DMS 273 treated with DMSO at 0.1 percent for 48 hours (cell line): ENCODE data around the gene LRIG2.
"Not testable (repeated sequence)": the region's sequence is repeated elsewhere in the genome, so short reads cannot be mapped to it uniquely, and the experiment has no call there.

Source experiments
- DNase-seq: peaks from one replicate; lab custom pipeline; 2025; lab: John Stamatoyannopoulos, UW

Gene LRIG2

GRCh38 chr1:113072757-113073478, at the start of gene LRIG2:
LRIG2 (plus strand) TSS chr1:113073198; CDS start chr1:113073407, 209 bp downstream.
- peak; percentile 96 for DNase-seq

- not testable (repeated sequence) for DNase-seq
These were observed 49.7 kb upstream of the LRIG2 start for GRCh38 chr1:113023316-113023715.

- no peak for DNase-seq
These were observed 46.0 kb upstream of the LRIG2 start for GRCh38 chr1:113027007-113027406.

GRCh38 chr1:113027449-113027848, 45.5 kb upstream of the LRIG2 start:
- no peak for DNase-seq

- no peak for DNase-seq
These were observed 43.2 kb upstream of the LRIG2 start for GRCh38 chr1:113029822-113030221.

GRCh38 chr1:113031171-113031933, 41.6 kb upstream of the LRIG2 start:
- DNase-seq, result no peak

- DNase-seq, result no peak
These were observed 37.9 kb upstream of the LRIG2 start for GRCh38 chr1:113035086-113035485.

- DNase-seq, result no peak
These were observed 36.2 kb upstream of the LRIG2 start for GRCh38 chr1:113036639-113037321.

GRCh38 chr1:113040041-113040440, 33.0 kb upstream of the LRIG2 start:
- peak; percentile 38 for DNase-seq

GRCh38 chr1:113040718-113041412, 32.1 kb upstream of the LRIG2 start:
- no peak for DNase-seq

- DNase-seq, result no peak
These were observed 31.3 kb upstream of the LRIG2 start for GRCh38 chr1:113041569-113042284.

- DNase-seq, result no peak
These were observed 30.5 kb upstream of the LRIG2 start for GRCh38 chr1:113042285-113043143.

- not testable (repeated sequence) for DNase-seq
These were observed 29.9 kb upstream of the LRIG2 start for GRCh38 chr1:113043144-113043488.

- no peak for DNase-seq
These were observed 26.4 kb upstream of the LRIG2 start for GRCh38 chr1:113046569-113046968.

GRCh38 chr1:113048064-113048463, 24.9 kb upstream of the LRIG2 start:
- DNase-seq, result no peak

GRCh38 chr1:113053344-113054126, 19.5 kb upstream of the LRIG2 start:
- DNase-seq, result no peak

- DNase-seq, result no peak
These were observed 17.4 kb upstream of the LRIG2 start for GRCh38 chr1:113055570-113055969.

GRCh38 chr1:113057006-113057405, 16.0 kb upstream of the LRIG2 start:
- DNase-seq, result no peak

GRCh38 chr1:113058941-113059706, 13.9 kb upstream of the LRIG2 start:
- DNase-seq, result no peak
